ENCODE results near the gene LRRC28.

Gene LRRC28

GRCh38 chr15:99275525-99276128 lies 24.3 kb downstream of the LRRC28 start:
- no peaks in the 10 kb centered on the region for H3K4me1 ChIP-seq (ENCODE audit: control insufficient read depth in 1 of 2, insufficient read depth in 2 of 2, low read length in 2 of 2)
- no peak overlapping the region for H3K4me3 ChIP-seq (ENCODE audit: low read depth in 1 of 2, low read length in 2 of 2)
- H3K36me3 ChIP-seq (ENCODE audit: control insufficient read depth in 1 of 2, insufficient read depth in 2 of 2, low read length in 2 of 2), result no peaks in the 10 kb centered on the region
- no peak overlapping the region for H3K27ac ChIP-seq (ENCODE audit: low read length)
- no peaks in the 10 kb centered on the region for H3K9me3 ChIP-seq (ENCODE audit: control insufficient read depth in 1 of 2, low read length in 2 of 2)
- H3K27me3 ChIP-seq (ENCODE audit: low read depth, low read length), result no peaks in the 10 kb centered on the region

GRCh38 chr15:99279290-99279689 lies 28.0 kb downstream of the LRRC28 start:
- no peaks in the 10 kb centered on the region for H3K4me1 ChIP-seq (ENCODE audit: control insufficient read depth in 1 of 2, insufficient read depth in 2 of 2, low read length in 2 of 2)
- no peak overlapping the region for H3K27ac ChIP-seq (ENCODE audit: low read length)
- no peaks in the 10 kb centered on the region for H3K9me3 ChIP-seq (ENCODE audit: control insufficient read depth in 1 of 2, low read length in 2 of 2)
- H3K36me3 ChIP-seq (ENCODE audit: control insufficient read depth in 1 of 2, insufficient read depth in 2 of 2, low read length in 2 of 2), result no peaks in the 10 kb centered on the region
- H3K27me3 ChIP-seq (ENCODE audit: low read depth, low read length), result no peaks in the 10 kb centered on the region
- H3K4me3 ChIP-seq (ENCODE audit: low read depth in 1 of 2, low read length in 2 of 2), result no peak overlapping the region

- Histone ChIP-seq H3K9me3 (ENCODE audit: control insufficient read depth in 1 of 2, low read length in 2 of 2) (no peaks in the 10 kb centered on the region), H3K36me3 (ENCODE audit: control insufficient read depth in 1 of 2, insufficient read depth in 2 of 2, low read length in 2 of 2) (no peaks in the 10 kb centered on the region), H3K4me1 (ENCODE audit: control insufficient read depth in 1 of 2, insufficient read depth in 2 of 2, low read length in 2 of 2) (no peaks in the 10 kb centered on the region), H3K27ac (ENCODE audit: low read length) (no peak overlapping the region), H3K27me3 (ENCODE audit: low read depth, low read length) (no peaks in the 10 kb centered on the region), H3K4me3 (ENCODE audit: low read depth in 1 of 2, low read length in 2 of 2) (no peak overlapping the region)
These were observed 28.5 kb downstream of the LRRC28 start for GRCh38 chr15:99279827-99280226.

GRCh38 chr15:99282121-99282520 lies 30.8 kb downstream of the LRRC28 start:
- H3K27ac ChIP-seq (ENCODE audit: low read length), result no peak overlapping the region
- no peaks in the 10 kb centered on the region for H3K36me3 ChIP-seq (ENCODE audit: control insufficient read depth in 1 of 2, insufficient read depth in 2 of 2, low read length in 2 of 2)
- H3K9me3 ChIP-seq (ENCODE audit: control insufficient read depth in 1 of 2, low read length in 2 of 2), result no peaks in the 10 kb centered on the region
- no peak overlapping the region for H3K4me3 ChIP-seq (ENCODE audit: low read depth in 1 of 2, low read length in 2 of 2)
- no peaks in the 10 kb centered on the region for H3K4me1 ChIP-seq (ENCODE audit: control insufficient read depth in 1 of 2, insufficient read depth in 2 of 2, low read length in 2 of 2)
- no peaks in the 10 kb centered on the region for H3K27me3 ChIP-seq (ENCODE audit: low read depth, low read length)

GRCh38 chr15:99282586-99282985 lies 31.3 kb downstream of the LRRC28 start:
- Histone ChIP-seq H3K36me3 (ENCODE audit: control insufficient read depth in 1 of 2, insufficient read depth in 2 of 2, low read length in 2 of 2) (no peaks in the 10 kb centered on the region), H3K4me1 (ENCODE audit: control insufficient read depth in 1 of 2, insufficient read depth in 2 of 2, low read length in 2 of 2) (no peaks in the 10 kb centered on the region), H3K27me3 (ENCODE audit: low read depth, low read length) (no peaks in the 10 kb centered on the region), H3K4me3 (ENCODE audit: low read depth in 1 of 2, low read length in 2 of 2) (no peak overlapping the region), H3K27ac (ENCODE audit: low read length) (no peak overlapping the region), H3K9me3 (ENCODE audit: control insufficient read depth in 1 of 2, low read length in 2 of 2) (no peaks in the 10 kb centered on the region)

GRCh38 chr15:99283717-99284116 lies 32.4 kb downstream of the LRRC28 start:
- no peaks in the 10 kb centered on the region for H3K27me3 ChIP-seq (ENCODE audit: low read depth, low read length)
- H3K4me3 ChIP-seq (ENCODE audit: low read depth in 1 of 2, low read length in 2 of 2), result no peak overlapping the region
- H3K27ac ChIP-seq (ENCODE audit: low read length), result no peak overlapping the region
- no peaks in the 10 kb centered on the region for H3K36me3 ChIP-seq (ENCODE audit: control insufficient read depth in 1 of 2, insufficient read depth in 2 of 2, low read length in 2 of 2)
- H3K4me1 ChIP-seq (ENCODE audit: control insufficient read depth in 1 of 2, insufficient read depth in 2 of 2, low read length in 2 of 2), result no peaks in the 10 kb centered on the region
- H3K9me3 ChIP-seq (ENCODE audit: control insufficient read depth in 1 of 2, low read length in 2 of 2), result no peaks in the 10 kb centered on the region

GRCh38 chr15:99291643-99292042 lies 40.4 kb downstream of the LRRC28 start:
- no peak overlapping the region for H3K27ac ChIP-seq (ENCODE audit: low read length)
- H3K9me3 ChIP-seq (ENCODE audit: control insufficient read depth in 1 of 2, low read length in 2 of 2), result no peaks in the 10 kb centered on the region
- no peaks in the 10 kb centered on the region for H3K27me3 ChIP-seq (ENCODE audit: low read depth, low read length)
- H3K36me3 ChIP-seq (ENCODE audit: control insufficient read depth in 1 of 2, insufficient read depth in 2 of 2, low read length in 2 of 2), result peaks cover 3 to 18% of the 10 kb centered on the region in 2 donors
- H3K4me1 ChIP-seq (ENCODE audit: control insufficient read depth in 1 of 2, insufficient read depth in 2 of 2, low read length in 2 of 2), result no peaks in the 10 kb centered on the region
- no peak overlapping the region for H3K4me3 ChIP-seq (ENCODE audit: low read depth in 1 of 2, low read length in 2 of 2)

GRCh38 chr15:99295840-99296239 lies 44.6 kb downstream of the LRRC28 start:
- H3K36me3 ChIP-seq (ENCODE audit: control insufficient read depth in 1 of 2, insufficient read depth in 2 of 2, low read length in 2 of 2), result peaks cover 3 to 15% of the 10 kb centered on the region in 2 donors
- H3K4me1 ChIP-seq (ENCODE audit: control insufficient read depth in 1 of 2, insufficient read depth in 2 of 2, low read length in 2 of 2), result peaks cover 0 to 8% of the 10 kb centered on the region in 2 donors
- H3K4me3 ChIP-seq (ENCODE audit: low read depth in 1 of 2, low read length in 2 of 2), result no peak overlapping the region
- no peaks in the 10 kb centered on the region for H3K9me3 ChIP-seq (ENCODE audit: control insufficient read depth in 1 of 2, low read length in 2 of 2)
- H3K27ac ChIP-seq (ENCODE audit: low read length), result no peak overlapping the region
- H3K27me3 ChIP-seq (ENCODE audit: low read depth, low read length), result no peaks in the 10 kb centered on the region

GRCh38 chr15:99296386-99296785 lies 45.1 kb downstream of the LRRC28 start:
- Histone ChIP-seq H3K9me3 (ENCODE audit: control insufficient read depth in 1 of 2, low read length in 2 of 2) (no peaks in the 10 kb centered on the region), H3K36me3 (ENCODE audit: control insufficient read depth in 1 of 2, insufficient read depth in 2 of 2, low read length in 2 of 2) (peaks cover 3 to 11% of the 10 kb centered on the region in 2 donors), H3K27me3 (ENCODE audit: low read depth, low read length) (no peaks in the 10 kb centered on the region), H3K27ac (ENCODE audit: low read length) (no peak overlapping the region), H3K4me3 (ENCODE audit: low read depth in 1 of 2, low read length in 2 of 2) (no peak overlapping the region), H3K4me1 (ENCODE audit: control insufficient read depth in 1 of 2, insufficient read depth in 2 of 2, low read length in 2 of 2) (peaks cover 0 to 8% of the 10 kb centered on the region in 2 donors)

GRCh38 chr15:99303907-99304306 lies 52.6 kb downstream of the LRRC28 start:
- H3K4me3 ChIP-seq (ENCODE audit: low read depth in 1 of 2, low read length in 2 of 2), result no peak overlapping the region
- no peaks in the 10 kb centered on the region for H3K4me1 ChIP-seq (ENCODE audit: control insufficient read depth in 1 of 2, insufficient read depth in 2 of 2, low read length in 2 of 2)
- H3K27ac ChIP-seq (ENCODE audit: low read length), result no peak overlapping the region
- no peaks in the 10 kb centered on the region for H3K36me3 ChIP-seq (ENCODE audit: control insufficient read depth in 1 of 2, insufficient read depth in 2 of 2, low read length in 2 of 2)
- no peaks in the 10 kb centered on the region for H3K9me3 ChIP-seq (ENCODE audit: control insufficient read depth in 1 of 2, low read length in 2 of 2)
- no peaks in the 10 kb centered on the region for H3K27me3 ChIP-seq (ENCODE audit: low read depth, low read length)

GRCh38 chr15:99305761-99306505 lies 54.7 kb downstream of the LRRC28 start:
- Histone ChIP-seq H3K9me3 (ENCODE audit: control insufficient read depth in 1 of 2, low read length in 2 of 2) (no peaks in the 10 kb centered on the region), H3K36me3 (ENCODE audit: control insufficient read depth in 1 of 2, insufficient read depth in 2 of 2, low read length in 2 of 2) (no peaks in the 10 kb centered on the region), H3K4me3 (ENCODE audit: low read depth in 1 of 2, low read length in 2 of 2) (peak overlapping the region in 1 of 2 donors; percentile 26), H3K27ac (ENCODE audit: low read length) (peak overlapping the region; percentile 2), H3K27me3 (ENCODE audit: low read depth, low read length) (no peaks in the 10 kb centered on the region), H3K4me1 (ENCODE audit: control insufficient read depth in 1 of 2, insufficient read depth in 2 of 2, low read length in 2 of 2) (no peaks in the 10 kb centered on the region)
